Activated CD8-positive, alpha-beta memory T cell treated with anti-CD3 and anti-CD28 coated beads, Interleukin-2, amount 10 ng/mL, durations not matched to agents 7 days and 5 days (primary cell): ENCODE data around the gene UBQLN3. TPM values are rescaled to one million over a fixed set of nuclear protein-coding genes. Genes with fewer than 3 reads are reported as not detected.

Source experiments
- ATAC-seq: fragments of 150-1000 bp; cut with Tn5 transposase; one replicate; pipeline ENCODE4 v1.10.0; 2021; ENCODE audit warnings: moderate library complexity
- CTCF ChIA-PET: fragments of 350-600 bp; sonication (Branson Sonifier 250); formaldehyde crosslinking; loops from one replicate; lab custom pipeline; 2021; ENCODE audit warnings: antibody characterized with exemption; lab: Charles Lee
- DNase-seq: peaks from one replicate; pipeline ENCODE4 v3.0.0-alpha.2; 2020
- H3K27ac Mint-ChIP-seq: one replicate; pipeline ENCODE4 v1.8.0; 2021; ENCODE audit warnings: mild to moderate bottlenecking, mixed read lengths
- H3K27me3 Mint-ChIP-seq: one replicate; pipeline ENCODE4 v1.8.0; 2021; ENCODE audit warnings: mixed read lengths
- H3K36me3 Mint-ChIP-seq: one replicate; pipeline ENCODE4 v1.8.0; 2021; ENCODE audit warnings: mild to moderate bottlenecking, mixed read lengths
- H3K4me1 Mint-ChIP-seq: one replicate; pipeline ENCODE4 v1.8.0; 2021; ENCODE audit warnings: mixed read lengths
- H3K4me3 Mint-ChIP-seq: one replicate; pipeline ENCODE4 v1.8.0; 2021; ENCODE audit warnings: mild to moderate bottlenecking, moderate library complexity, mixed read lengths
- H3K9me3 Mint-ChIP-seq: one replicate; pipeline ENCODE4 v1.8.0; 2022; ENCODE audit warnings: low read depth, mixed read lengths
- total RNA-seq, 2 experiments: library from RNA; stranded (reverse); gene quantifications; one replicate each; pipeline ENCODE4 v1.2.3, GENCODE V29; 2021

UBQLN3 gene
- total RNA-seq, 2 experiments from 2014 or later: 0.12 TPM; not detected in 1

DNA sequence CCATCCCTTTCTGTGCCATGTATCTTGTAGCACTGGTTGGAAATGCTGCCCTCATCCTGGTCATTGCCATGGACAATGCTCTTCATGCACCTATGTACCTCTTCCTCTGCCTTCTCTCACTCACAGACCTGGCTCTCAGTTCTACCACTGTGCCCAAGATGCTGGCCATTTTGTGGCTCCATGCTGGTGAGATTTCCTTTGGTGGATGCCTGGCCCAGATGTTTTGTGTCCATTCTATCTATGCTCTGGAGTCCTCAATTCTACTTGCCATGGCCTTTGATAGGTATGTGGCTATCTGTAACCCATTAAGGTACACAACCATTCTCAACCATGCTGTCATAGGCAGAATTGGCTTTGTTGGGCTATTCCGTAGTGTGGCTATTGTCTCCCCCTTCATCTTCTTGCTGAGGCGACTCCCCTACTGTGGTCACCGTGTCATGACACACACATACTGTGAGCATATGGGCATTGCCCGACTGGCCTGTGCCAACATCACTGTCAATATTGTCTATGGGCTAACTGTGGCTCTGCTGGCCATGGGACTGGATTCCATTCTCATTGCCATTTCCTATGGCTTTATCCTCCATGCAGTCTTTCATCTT, 20.9 kb downstream of the UBQLN3 start:
- Mint-ChIP-seq H3K9me3 (no peaks in the 10 kb centered on the region), H3K27ac (no peak overlapping the region), H3K4me1 (no peaks in the 10 kb centered on the region), H3K27me3 (peaks cover 11% of the 10 kb centered on the region), H3K4me3 (no peak overlapping the region), H3K36me3 (no peaks in the 10 kb centered on the region)
- DNase-seq (no peak), ATAC-seq (no peak)
- CTCF ChIA-PET: no interaction called here

DNA sequence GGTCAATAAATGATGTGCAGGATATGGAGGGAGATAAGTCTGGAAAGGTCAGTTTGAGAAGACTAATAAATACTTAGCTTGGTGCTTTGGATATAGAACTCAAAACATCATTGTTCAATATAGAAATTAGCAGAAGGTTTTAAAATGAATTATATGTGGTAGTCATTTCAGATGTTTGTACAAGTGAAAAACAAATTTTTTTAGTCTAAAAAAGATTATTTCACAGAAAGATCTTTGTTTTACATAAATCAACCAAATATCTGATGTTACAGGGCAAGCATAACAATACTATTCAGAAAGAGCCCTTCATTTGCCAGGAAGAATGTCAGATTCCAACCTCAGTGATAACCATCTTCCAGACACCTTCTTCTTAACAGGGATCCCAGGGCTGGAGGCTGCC, 21.4 kb downstream of the UBQLN3 start, which contains the start of gene OR52D1:
Gene OR52D1 (plus strand): TSS at position 301 of the 400 bp plus-strand sequence. CDS start 22 bp downstream, at position 323.
- DNase-seq: no peak
- ATAC-seq: no peak
- H3K4me1 Mint-ChIP-seq: no peaks in the 10 kb centered on the region
- no peaks in the 10 kb centered on the region for H3K9me3 Mint-ChIP-seq
- H3K27ac Mint-ChIP-seq: no peak within 1 kb of the TSS
- H3K36me3 Mint-ChIP-seq: no peaks in the 10 kb centered on the region
- H3K27me3 Mint-ChIP-seq: peaks cover 11% of the 10 kb centered on the region
- H3K4me3 Mint-ChIP-seq: no peak within 1 kb of the TSS
- CTCF ChIA-PET: no interaction called here

GRCh38 chr11:5486421-5486820, 23.3 kb downstream of the UBQLN3 start:
- DNase-seq (no peak), ATAC-seq (no peak)
- H3K27ac Mint-ChIP-seq: no peak overlapping the region
- H3K27me3 Mint-ChIP-seq: peaks cover 5% of the 10 kb centered on the region
- H3K4me1 Mint-ChIP-seq: no peaks in the 10 kb centered on the region
- CTCF ChIA-PET: interaction anchor here (2.2 kb wide), 1 partner anchor 11 kb away, joined by 7 read pairs; no protein-coding TSS in a partner anchor
- no peaks in the 10 kb centered on the region for H3K9me3 Mint-ChIP-seq
- no peak overlapping the region for H3K4me3 Mint-ChIP-seq
- no peaks in the 10 kb centered on the region for H3K36me3 Mint-ChIP-seq

- ATAC-seq (no peak), DNase-seq (no peak)
- H3K27ac Mint-ChIP-seq: no peak overlapping the region
- no peaks in the 10 kb centered on the region for H3K9me3 Mint-ChIP-seq
- no peak overlapping the region for H3K4me3 Mint-ChIP-seq
- no peaks in the 10 kb centered on the region for H3K36me3 Mint-ChIP-seq
- CTCF ChIA-PET: interaction anchor here (2.2 kb wide), 1 partner anchor 10 kb away, joined by 7 read pairs; no protein-coding TSS in a partner anchor
- peaks cover 5% of the 10 kb centered on the region for H3K27me3 Mint-ChIP-seq
- H3K4me1 Mint-ChIP-seq: no peaks in the 10 kb centered on the region
Observed at GRCh38 chr11:5486003-5486402, 23.8 kb downstream of the UBQLN3 start.

- H3K36me3 Mint-ChIP-seq: no peaks in the 10 kb centered on the region
- CTCF ChIA-PET: interaction anchor here (0.6 to 2.1 kb wide), 7 partner anchors 9 to 415 kb away, joined by 3 to 7 read pairs (median 3); no protein-coding TSS in a partner anchor
- H3K27ac Mint-ChIP-seq: no peak overlapping the region
- H3K4me3 Mint-ChIP-seq: no peak overlapping the region
- peaks cover 14% of the 10 kb centered on the region for H3K27me3 Mint-ChIP-seq
- ATAC-seq (peak; percentile 74), DNase-seq (peak; percentile 51)
- H3K9me3 Mint-ChIP-seq: no peaks in the 10 kb centered on the region
- no peaks in the 10 kb centered on the region for H3K4me1 Mint-ChIP-seq
Observed at GRCh38 chr11:5476186-5476819, 33.5 kb downstream of the UBQLN3 start.

DNA sequence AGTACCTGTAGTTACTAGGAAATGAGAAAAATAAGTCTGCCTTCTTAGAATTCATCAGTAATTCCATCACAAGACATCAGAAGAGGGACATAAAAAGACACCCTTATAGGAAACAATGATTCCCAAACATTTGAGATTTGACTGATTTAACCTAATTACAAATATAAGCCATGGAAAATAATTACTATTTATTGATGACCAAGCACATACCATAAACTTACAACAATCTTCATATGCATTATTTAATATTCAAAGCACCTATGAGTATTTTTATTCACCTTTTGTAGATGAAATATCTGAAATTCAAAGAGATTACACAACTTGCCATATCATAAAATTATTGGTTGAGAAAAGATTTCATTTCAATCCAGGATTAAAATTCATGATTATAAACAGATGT, 35.8 kb downstream of the UBQLN3 start:
- ATAC-seq: no peak
- no peaks in the 10 kb centered on the region for H3K36me3 Mint-ChIP-seq
- H3K4me3 Mint-ChIP-seq: no peak overlapping the region
- no peaks in the 10 kb centered on the region for H3K4me1 Mint-ChIP-seq
- CTCF ChIA-PET: no interaction called here
- no peak overlapping the region for H3K27ac Mint-ChIP-seq
- peaks cover 14% of the 10 kb centered on the region for H3K27me3 Mint-ChIP-seq
- no peak for DNase-seq
- no peaks in the 10 kb centered on the region for H3K9me3 Mint-ChIP-seq

GRCh38 chr11:5467527-5467926, 42.2 kb downstream of the UBQLN3 start:
- Mint-ChIP-seq H3K27ac (no peak overlapping the region), H3K4me3 (no peak overlapping the region), H3K4me1 (no peaks in the 10 kb centered on the region), H3K27me3 (no peaks in the 10 kb centered on the region), H3K9me3 (no peaks in the 10 kb centered on the region), H3K36me3 (no peaks in the 10 kb centered on the region)
- CTCF ChIA-PET: interaction anchor here (1.1 kb wide), 1 partner anchor 9 kb away, joined by 4 read pairs; no protein-coding TSS in a partner anchor
- DNase-seq: no peak
- no peak for ATAC-seq

GRCh38 chr11:5460983-5461621, 48.7 kb downstream of the UBQLN3 start:
- no peak overlapping the region for H3K4me3 Mint-ChIP-seq
- H3K9me3 Mint-ChIP-seq: no peaks in the 10 kb centered on the region
- peaks cover 2% of the 10 kb centered on the region for H3K27me3 Mint-ChIP-seq
- no peaks in the 10 kb centered on the region for H3K4me1 Mint-ChIP-seq
- no peak for ATAC-seq
- no peak overlapping the region for H3K27ac Mint-ChIP-seq
- CTCF ChIA-PET: no interaction called here
- H3K36me3 Mint-ChIP-seq: no peaks in the 10 kb centered on the region
- DNase-seq: no peak

Other genes starting within 250 kb of the UBQLN3 start
- gene HBE1, start 240.0 kb downstream of the UBQLN3 start, total RNA-seq: not detected
- gene OR51B4, start 208.0 kb downstream of the UBQLN3 start, total RNA-seq: not detected
- gene OR51B2, start 185.7 kb downstream of the UBQLN3 start, total RNA-seq: not detected
- under 1 TPM in 1 of 2 experiments, not detected in 1; 0.47 TPM for gene OR51B5, start 166.4 kb downstream of the UBQLN3 start, total RNA-seq
- not detected for gene OR51B6, start 158.4 kb downstream of the UBQLN3 start, total RNA-seq
- not detected for gene OR51M1, start 126.1 kb downstream of the UBQLN3 start, total RNA-seq
- gene OR51Q1, start 87.8 kb downstream of the UBQLN3 start, total RNA-seq: not detected
- not detected for gene OR51I1, start 68.4 kb downstream of the UBQLN3 start, total RNA-seq
- gene OR51I2, start 60.6 kb downstream of the UBQLN3 start, total RNA-seq: not detected
- not detected for gene OR52D1, start 21.3 kb downstream of the UBQLN3 start, total RNA-seq
- gene UBQLNL, start 6.7 kb upstream of the UBQLN3 start, total RNA-seq: under 1 TPM; 0.19 to 0.55 TPM
- not detected for gene OR52H1, start 38.6 kb upstream of the UBQLN3 start, total RNA-seq
- gene OR52B6, start 70.9 kb upstream of the UBQLN3 start, total RNA-seq: not detected
- gene TRIM6, start 86.7 kb upstream of the UBQLN3 start, total RNA-seq: 1 to 10 TPM in 1 of 2 experiments, under 1 TPM in 1; 0.37 to 1.5 TPM
- 10 to 100 TPM; 13.1 to 16.1 TPM for gene TRIM34, start 115.0 kb upstream of the UBQLN3 start, total RNA-seq
- 10 to 100 TPM; 25.0 to 35.4 TPM for gene TRIM5, start 175.1 kb upstream of the UBQLN3 start, total RNA-seq
- 100 to 1,000 TPM; 139 to 238 TPM for gene TRIM22, start 179.8 kb upstream of the UBQLN3 start, total RNA-seq
- under 1 TPM; 0.28 to 0.41 TPM for gene OR56B1, start 226.5 kb upstream of the UBQLN3 start, total RNA-seq
- under 1 TPM; 0.23 to 0.67 TPM for gene OR52N4, start 244.3 kb upstream of the UBQLN3 start, total RNA-seq